PC-3 (cell line): ENCODE data around the gene ZNF559. TPM values are rescaled to one million over a fixed set of nuclear protein-coding genes. Genes with fewer than 3 reads are reported as not detected.
A peak's percentile ranks its signal among the peaks of the same experiment; 100 is the strongest.
"Not testable (repeated sequence)": the region's sequence is repeated elsewhere in the genome, so short reads cannot be mapped to it uniquely, and the experiment has no call there.

Experiments used
- ATAC-seq: fragments of 200-7000 bp; cut with Tn5 transposase; 2 replicates; pipeline ENCODE4 v1.9.1; 2020; ENCODE audit warnings: mild to moderate bottlenecking, moderate library complexity
- BruUV-seq: library from RNA; stranded (reverse); fragments of 400-500 nt; replicated peaks from 2 replicates; lab custom pipeline; 2021; lab: Mats Ljungman, UMichigan
- CTCF ChIA-PET: fragments of 300-600 bp; sonication (Branson Sonifier 250); formaldehyde crosslinking; loops from one replicate; lab custom pipeline; 2022; ENCODE audit warnings: antibody characterized with exemption; lab: Charles Lee
- POLR2A ChIA-PET: fragments of 300-600 bp; sonication (Branson Sonifier 250); formaldehyde crosslinking; loops from one replicate; lab custom pipeline; 2022; ENCODE audit warnings: antibody characterized with exemption; ENCODE audit not compliant: unreplicated experiment; lab: Charles Lee
- DNase-seq: peaks from one replicate; pipeline ENCODE4 v3.0.0-alpha.2; 2015
- H2AFZ ChIP-seq: fragments of 300-600 bp; sonication (generic); 2 replicates; pipeline ENCODE4 v1.6.0; 2016; ENCODE audit warnings: antibody characterized with exemption, low read length
- H3F3A ChIP-seq: fragments of 300-600 bp; sonication (generic); one replicate; pipeline ENCODE4 v1.6.0; 2017; ENCODE audit warnings: antibody characterized with exemption, low read length, control low read depth, mild to moderate bottlenecking; ENCODE audit not compliant: unreplicated experiment
- H3K27ac ChIP-seq: fragments of 300-600 bp; sonication (generic); 2 replicates; pipeline ENCODE4 v1.5.1; 2016; ENCODE audit warnings: mild to moderate bottlenecking, low read length
- H3K27me3 ChIP-seq: fragments of 300-600 bp; sonication (generic); 2 replicates; pipeline ENCODE4 v1.6.1; 2016; ENCODE audit warnings: low read length, mixed read lengths
- H3K36me3 ChIP-seq: fragments of 300-600 bp; sonication (generic); 2 replicates; pipeline ENCODE4 v1.6.1; 2016; ENCODE audit warnings: low read depth, mixed run types, low read length, mixed read lengths
- H3K4me1 ChIP-seq: fragments of 300-600 bp; sonication (generic); 2 replicates; pipeline ENCODE4 v1.5.1; 2016; ENCODE audit warnings: low read length; ENCODE audit not compliant: insufficient read depth
- H3K4me2 ChIP-seq: fragments of 300-600 bp; sonication (generic); 2 replicates; pipeline ENCODE4 v1.6.0; 2016; ENCODE audit warnings: low read length
- H3K4me3 ChIP-seq: fragments of 300-600 bp; sonication (generic); 2 replicates; pipeline ENCODE4 v1.5.1; 2016; ENCODE audit warnings: mild to moderate bottlenecking, low read length, mixed read lengths
- H3K79me2 ChIP-seq: fragments of 300-600 bp; sonication (generic); 2 replicates; pipeline ENCODE4 v1.6.1; 2017; ENCODE audit warnings: low read length, mixed read lengths
- H3K9ac ChIP-seq: fragments of 300-600 bp; sonication (generic); 2 replicates; pipeline ENCODE4 v1.6.0; 2016; ENCODE audit warnings: mild to moderate bottlenecking, low read length
- H3K9me2 ChIP-seq: fragments of 300-600 bp; sonication (generic); replicated peaks from 2 replicates; pipeline ENCODE4 v1.6.1; 2016; ENCODE audit warnings: mixed run types, low read length, mixed read lengths
- H3K9me3 ChIP-seq: fragments of 300-600 bp; sonication (generic); 2 replicates; pipeline ENCODE4 v1.6.1; 2016; ENCODE audit warnings: low read length, mixed read lengths
- H4K20me1 ChIP-seq: fragments of 300-600 bp; sonication (generic); 2 replicates; pipeline ENCODE4 v1.6.1; 2016; ENCODE audit warnings: low read length, mixed read lengths
- CTCF ChIP-seq: fragments of 300-600 bp; sonication (generic); conservative IDR thresholded peaks from 2 replicates; pipeline ENCODE4 v1.5.1; 2017; ENCODE audit warnings: antibody characterized with exemption, low read depth, mild to moderate bottlenecking, low read length
- EZH2 ChIP-seq: fragments of 300-600 bp; sonication (generic); IDR thresholded peaks from one replicate; pipeline ENCODE4 v1.6.1; 2017; ENCODE audit warnings: antibody characterized with exemption, mild to moderate bottlenecking, low read length; ENCODE audit not compliant: unreplicated experiment
- EZH2phosphoT487 ChIP-seq: fragments of 300-600 bp; sonication (generic); IDR thresholded peaks from 2 replicates; pipeline ENCODE4 v1.6.1; 2018; ENCODE audit warnings: mild to moderate bottlenecking, antibody characterized with exemption, low read length, borderline replicate concordance
- intact Hi-C: fragments of 100-400 bp; cut with micrococcal nuclease; formaldehyde crosslinking; loops from 2 replicates; pipeline ENCODE4 v1.9.0; 2023
- total RNA-seq: library from RNA; depleted of rRNA; stranded (reverse); fragments of >200 nt; gene quantifications from 2 replicates; pipeline ENCODE4 v1.2.3, GENCODE V29; 2014

The ZNF559 gene
- total RNA-seq, 1 experiment from 2014 or later: 13.1 TPM

- Histone ChIP-seq H3K27me3 (no peaks in the 10 kb centered on the region), H3K4me3 (peak overlapping the region; percentile 97), H3F3A (peaks cover 3% of the 10 kb centered on the region), H3K9me3 (peaks cover 12% of the 10 kb centered on the region), H4K20me1 (no peaks in the 10 kb centered on the region), H3K79me2 (peaks cover 36% of the 10 kb centered on the region), H3K36me3 (peaks cover 8% of the 10 kb centered on the region), H2AFZ (peak overlapping the region; percentile 93), H3K4me1 (peaks cover 12% of the 10 kb centered on the region), H3K9me2 (no peaks in the 10 kb centered on the region), H3K27ac (peak overlapping the region; percentile 79), H3K9ac (peak overlapping the region; percentile 91), H3K4me2 (peak overlapping the region; percentile 86)
- CTCF ChIA-PET: no interaction called here
- intact Hi-C loops: loop anchor here (2.0 to 5.0 kb wide), 2 partner anchors 127 to 173 kb away; partner anchors contain the start of gene ZNF266
- TF ChIP-seq EZH2: no peak
- peak; percentile 97 for DNase-seq
- no TSS peak for BruUV-seq
- peak; percentile 76 for ATAC-seq
- POLR2A ChIA-PET: no interaction called here
These were observed 14.0 kb upstream of the ZNF559 start for GRCh38 chr19:9309974-9310446.

GRCh38 chr19:9313756-9314155, 10.2 kb upstream of the ZNF559 start:
- ATAC-seq (no peak), DNase-seq (no peak)
- intact Hi-C loops: no loop called here
- Histone ChIP-seq H4K20me1 (no peaks in the 10 kb centered on the region), H3K79me2 (peaks cover 8% of the 10 kb centered on the region), H3K36me3 (no peaks in the 10 kb centered on the region; the same call in 1 of the 2 replicates), H3K4me3 (no peak overlapping the region), H3K27ac (no peak overlapping the region), H3K4me1 (no peaks in the 10 kb centered on the region), H3F3A (no peaks in the 10 kb centered on the region), H2AFZ (no peak overlapping the region), H3K9ac (no peak overlapping the region), H3K9me3 (peaks cover 24% of the 10 kb centered on the region), H3K27me3 (no peaks in the 10 kb centered on the region), H3K9me2 (no peaks in the 10 kb centered on the region), H3K4me2 (no peak overlapping the region)
- POLR2A ChIA-PET: no interaction called here
- TF ChIP-seq EZH2: no peak
- no peak for TF ChIP-seq EZH2phosphoT487
- TF ChIP-seq CTCF: no peak
- CTCF ChIA-PET: no interaction called here
- no TSS peak for BruUV-seq

- ChIA-PET CTCF (no interaction called here), POLR2A (no interaction called here)
- no peak overlapping the region for H3K4me2 ChIP-seq
- H3K9me2 ChIP-seq: no peaks in the 10 kb centered on the region
- intact Hi-C loops: no loop called here
- peaks cover 19% of the 10 kb centered on the region for H3K36me3 ChIP-seq
- H3K27ac ChIP-seq: no peak overlapping the region
- no peaks in the 10 kb centered on the region for H3F3A ChIP-seq
- no peaks in the 10 kb centered on the region for H4K20me1 ChIP-seq
- DNase-seq: no peak
- no peaks in the 10 kb centered on the region for H3K27me3 ChIP-seq
- ATAC-seq: no peak
- TF ChIP-seq EZH2 (no peak), EZH2phosphoT487 (no peak), CTCF (no peak)
- H3K9me3 ChIP-seq: peaks cover 15% of the 10 kb centered on the region; the same call in 1 of the 2 replicates
- no TSS peak for BruUV-seq
- H3K9ac ChIP-seq: no peak overlapping the region
- no peak overlapping the region for H3K4me3 ChIP-seq
- H3K79me2 ChIP-seq: peaks cover 8% of the 10 kb centered on the region
- H3K4me1 ChIP-seq: no peaks in the 10 kb centered on the region
- no peak overlapping the region for H2AFZ ChIP-seq
These were observed 2.6 kb upstream of the ZNF559 start for GRCh38 chr19:9321338-9321737.

DNA sequence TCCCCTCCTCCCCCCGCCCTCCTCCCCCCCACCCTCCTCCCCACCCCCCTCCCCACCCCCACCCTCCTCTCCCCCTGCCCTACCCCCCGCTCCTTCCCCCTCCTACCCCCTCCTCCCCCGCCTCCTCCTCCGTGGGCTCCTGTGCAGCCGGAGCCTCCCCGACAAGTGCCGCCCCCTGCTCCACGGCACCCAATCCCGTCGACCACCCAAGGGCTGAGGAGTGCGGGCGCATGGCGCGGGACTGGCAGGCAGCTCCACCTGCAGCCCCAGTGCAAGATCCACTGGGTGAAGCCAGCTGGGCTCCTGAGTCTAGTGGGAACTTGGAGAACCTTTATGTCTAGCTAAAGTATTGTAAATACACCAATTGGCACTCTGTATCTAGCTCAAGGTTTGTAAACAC, 2.2 kb upstream of the ZNF559 start:
- POLR2A ChIA-PET, H3K79me2 ChIP-seq, ATAC-seq, BruUV-seq, H3K9me2 ChIP-seq, H3K4me2 ChIP-seq, H4K20me1 ChIP-seq, H3K27me3 ChIP-seq, H3F3A ChIP-seq, intact Hi-C loops, H2AFZ ChIP-seq, H3K4me3 ChIP-seq, DNase-seq, H3K9ac ChIP-seq, H3K4me1 ChIP-seq, CTCF ChIA-PET, H3K27ac ChIP-seq: not testable (repeated sequence)
- peaks cover 15% of the 10 kb centered on the region; the same call in 1 of the 2 replicates for H3K9me3 ChIP-seq
- H3K36me3 ChIP-seq: peaks cover 22% of the 10 kb centered on the region

GRCh38 chr19:9322201-9322600, 1.8 kb upstream of the ZNF559 start:
- DNase-seq: not testable (repeated sequence)

More at GRCh38 chr19:9322201-9322600, 1.8 kb upstream of the ZNF559 start:
- H3K79me2 ChIP-seq, ATAC-seq, intact Hi-C loops, H3K9me2 ChIP-seq, POLR2A ChIA-PET, H4K20me1 ChIP-seq, H3K4me1 ChIP-seq, H3K27ac ChIP-seq, H3K4me3 ChIP-seq, BruUV-seq, CTCF ChIA-PET, H3K4me2 ChIP-seq, H2AFZ ChIP-seq, H3K27me3 ChIP-seq, H3F3A ChIP-seq, H3K9ac ChIP-seq: not testable (repeated sequence)
- peaks cover 14% of the 10 kb centered on the region for H3K9me3 ChIP-seq
- H3K36me3 ChIP-seq: peaks cover 27% of the 10 kb centered on the region
